ENCODE measurements around the gene LRPAP1.

The LRPAP1 gene

DNA sequence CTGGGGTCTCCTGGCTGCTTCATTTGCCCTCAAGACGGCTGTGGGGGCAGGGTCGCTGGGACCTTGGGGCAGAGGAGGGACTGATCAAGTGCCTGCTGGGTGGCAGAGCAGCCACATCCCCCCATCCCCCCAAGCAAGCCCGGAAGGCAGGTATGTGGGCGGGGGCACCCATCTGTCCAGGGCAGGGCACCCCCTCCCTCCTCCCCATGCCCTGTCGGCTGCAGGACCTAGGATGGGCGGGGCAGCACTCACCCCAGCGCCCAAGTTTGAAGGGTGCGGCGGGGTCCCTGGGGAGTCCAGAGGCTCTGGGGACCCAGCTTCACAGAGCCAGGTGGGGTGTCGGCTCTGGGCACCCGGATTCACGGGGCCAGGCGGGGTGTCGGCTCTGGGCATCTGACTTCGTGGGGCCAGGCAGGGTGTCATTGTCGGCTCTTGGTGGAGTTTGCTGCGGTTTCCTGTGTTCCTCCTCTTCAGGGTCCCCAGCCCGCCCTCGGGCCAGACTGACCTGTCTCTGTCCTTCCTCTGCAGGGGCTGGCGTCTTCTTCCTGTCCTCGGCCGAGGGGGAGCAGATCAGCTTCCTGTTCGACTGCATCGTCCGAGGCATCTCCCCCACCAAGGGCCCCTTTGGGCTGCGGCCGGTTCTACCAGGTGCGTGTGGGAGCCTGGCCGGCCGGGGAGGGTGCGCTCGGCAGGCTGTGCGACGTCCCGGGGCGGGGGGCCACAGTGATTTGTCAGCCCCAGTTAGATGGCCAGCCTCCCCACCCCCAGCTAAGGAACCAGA is 47.0 kb downstream of the LRPAP1 start:
- peak; percentile 85 for DNase-seq (ENCODE audit: low spot score)

DNA sequence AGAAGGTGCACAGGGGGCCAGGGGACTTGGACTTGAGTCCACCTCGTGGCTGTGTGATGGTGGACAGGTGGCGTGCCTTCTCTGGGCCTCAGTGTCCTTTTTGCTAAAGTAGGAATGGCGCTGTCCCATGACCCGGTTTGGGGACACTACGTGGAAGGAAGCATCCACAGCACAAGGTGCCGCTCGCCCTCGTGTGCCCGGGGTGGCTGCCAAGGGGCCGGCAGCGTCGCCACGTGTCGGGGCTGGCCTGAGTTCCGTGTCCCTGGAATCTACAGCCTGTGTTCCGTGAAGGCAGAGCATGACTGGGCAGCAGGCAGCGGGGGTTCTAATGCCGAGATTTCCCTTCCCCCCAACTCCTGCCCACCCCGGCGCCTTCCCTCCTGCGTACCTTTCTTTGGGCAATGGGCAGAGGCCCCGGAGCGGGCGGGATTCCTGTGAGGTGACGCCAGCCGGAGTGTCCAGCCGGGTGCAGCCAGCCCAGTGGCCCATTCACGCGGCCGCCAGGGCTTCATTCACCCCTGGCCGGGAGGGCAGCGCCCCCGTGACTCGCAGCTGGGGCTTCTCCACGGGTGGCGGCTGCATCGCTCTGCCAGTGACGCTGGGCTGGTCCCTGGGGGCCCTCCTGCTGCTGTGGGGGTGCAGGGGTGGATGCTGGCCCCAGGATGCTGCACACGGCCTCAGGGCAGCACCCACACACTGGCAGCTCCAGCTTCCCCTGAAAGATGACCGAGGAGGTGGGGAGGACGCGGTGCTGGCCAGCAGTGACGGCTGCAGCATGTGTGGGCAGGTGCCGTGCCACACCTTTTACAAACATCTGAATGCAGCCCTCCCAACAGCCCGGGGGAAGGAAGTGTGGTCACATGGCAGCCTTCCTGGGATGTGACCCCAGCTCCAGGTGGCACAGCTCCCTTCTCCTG is 47.9 kb downstream of the LRPAP1 start:
- peak; percentile 83 for DNase-seq (ENCODE audit: low spot score)

DNA sequence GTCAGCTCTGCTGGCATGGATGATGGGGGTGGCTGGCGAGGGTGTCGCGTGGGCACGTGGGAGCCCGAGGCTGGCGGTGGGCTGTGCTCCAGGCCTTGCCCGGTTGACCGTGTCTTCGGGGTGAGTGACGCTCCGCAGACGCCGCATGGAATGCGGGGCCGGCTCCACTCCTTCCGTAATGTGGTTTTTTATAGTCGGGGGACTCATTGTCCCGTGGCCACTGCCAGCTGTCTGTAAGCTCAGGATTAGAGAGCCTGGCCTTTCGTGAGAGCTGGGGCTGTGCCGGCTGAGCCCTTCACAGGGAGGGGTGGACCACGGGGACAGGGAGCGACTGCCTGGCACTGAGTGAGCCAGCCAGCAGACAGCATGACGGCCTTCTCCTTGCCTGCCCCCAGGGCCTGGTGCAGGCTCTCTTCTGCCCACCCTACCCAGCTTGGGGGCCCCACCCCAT is 48.7 kb downstream of the LRPAP1 start:
- DNase-seq (ENCODE audit: low spot score), result no peak

DNA sequence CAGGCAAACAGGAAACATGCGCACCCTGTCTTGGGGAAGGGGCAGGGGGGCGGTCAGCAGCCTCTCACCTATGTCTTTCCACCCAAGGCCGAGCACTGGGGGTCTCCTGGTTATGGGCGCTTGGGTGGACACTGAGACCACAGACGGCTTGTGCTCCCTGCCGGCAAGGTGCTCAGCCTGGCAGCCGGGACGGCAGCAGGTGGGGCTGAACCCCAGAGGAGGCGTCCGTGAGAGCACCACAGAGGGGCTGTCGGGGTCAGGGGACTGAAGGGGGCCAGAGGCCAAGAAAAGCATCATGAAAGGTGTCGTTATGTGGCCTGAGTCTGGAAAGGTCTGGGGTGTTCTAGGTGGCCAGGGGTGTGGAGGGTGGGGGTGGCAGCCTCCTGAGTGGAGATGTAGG is 49.5 kb downstream of the LRPAP1 start:
- DNase-seq (ENCODE audit: low spot score), result no peak

DNA sequence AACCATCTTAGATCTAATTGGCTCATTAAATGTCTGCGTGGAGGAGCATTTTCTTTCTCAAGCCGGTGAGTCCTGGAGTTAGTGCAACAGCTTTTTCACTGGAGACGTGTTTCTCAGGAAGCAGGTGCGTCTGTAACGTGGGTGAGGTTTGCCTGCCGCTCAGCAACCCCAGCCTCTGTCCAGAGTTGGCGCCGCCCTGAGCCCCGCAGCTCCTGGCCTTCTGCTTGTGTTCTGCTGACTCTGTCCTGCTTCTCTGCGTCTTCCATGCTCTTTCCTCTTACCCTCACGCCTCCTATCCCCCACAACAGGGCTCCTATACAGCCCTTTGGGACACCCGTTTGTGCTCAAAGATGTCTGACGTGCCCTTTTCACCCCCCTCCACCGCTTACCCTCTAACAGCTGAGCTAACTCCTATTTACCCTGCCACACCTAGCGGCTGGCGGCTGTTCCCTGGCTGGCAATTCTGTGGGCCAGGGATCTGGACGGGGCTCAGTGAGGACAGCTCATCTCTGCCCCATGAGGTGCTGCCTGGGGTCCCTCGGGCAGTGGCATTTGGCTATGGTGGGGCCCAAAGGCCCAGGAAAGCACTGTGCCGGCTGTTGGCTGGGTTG is 50.3 kb downstream of the LRPAP1 start:
- no peak for DNase-seq (ENCODE audit: low spot score)

DNA sequence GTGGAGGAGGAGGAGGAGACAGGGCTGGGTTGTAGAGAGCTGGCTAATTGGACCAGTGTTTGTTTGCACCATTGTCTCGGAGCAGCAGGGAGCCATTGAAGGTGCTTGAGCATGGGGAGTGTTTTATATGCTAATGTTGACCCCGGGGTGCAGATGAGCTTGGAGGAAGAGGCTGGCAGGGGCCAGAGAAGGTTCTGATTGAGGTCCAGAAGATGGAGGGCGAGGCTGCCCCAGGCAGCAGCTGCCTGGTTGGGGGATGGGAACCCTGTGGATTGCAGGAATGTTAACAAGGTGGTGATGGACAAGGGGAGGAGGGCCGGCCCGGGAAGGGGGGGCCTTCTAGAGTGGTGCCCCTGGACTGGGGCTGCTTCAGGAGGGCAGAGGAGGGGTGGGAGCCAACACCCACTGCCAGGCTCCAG is 51.1 kb downstream of the LRPAP1 start:
- DNase-seq (ENCODE audit: low spot score), result no peak

DNA sequence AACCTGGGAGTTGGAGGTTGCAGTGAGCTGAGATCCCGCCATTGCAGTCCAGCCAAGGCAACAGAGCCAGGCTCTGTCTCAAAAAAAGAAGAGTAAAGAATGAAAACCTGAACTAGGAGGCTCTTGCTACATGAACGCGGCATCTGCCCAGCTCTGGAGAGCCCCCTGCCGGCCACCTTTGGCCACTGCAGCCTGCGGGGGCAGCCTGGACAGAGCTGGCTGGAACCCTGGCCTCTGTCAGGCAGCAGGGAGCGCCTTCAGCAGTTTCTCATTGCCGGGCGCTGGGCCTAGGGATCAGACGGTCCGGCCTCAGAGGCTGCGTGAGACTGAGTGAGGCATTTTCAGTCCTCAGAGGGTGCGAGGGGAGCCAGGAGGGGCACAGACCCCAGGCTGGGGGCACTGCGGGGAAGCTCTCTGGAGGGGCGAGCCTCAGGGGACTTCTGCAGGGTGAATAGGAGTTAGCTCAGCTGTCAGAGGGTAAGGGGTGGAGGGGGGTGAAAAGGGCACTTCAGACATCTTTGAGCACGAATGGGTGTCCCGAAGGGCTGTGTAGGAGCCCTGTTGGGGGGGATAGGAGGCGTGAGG is 51.6 kb downstream of the LRPAP1 start:
- DNase-seq (ENCODE audit: low spot score), result peak; percentile 80

DNA sequence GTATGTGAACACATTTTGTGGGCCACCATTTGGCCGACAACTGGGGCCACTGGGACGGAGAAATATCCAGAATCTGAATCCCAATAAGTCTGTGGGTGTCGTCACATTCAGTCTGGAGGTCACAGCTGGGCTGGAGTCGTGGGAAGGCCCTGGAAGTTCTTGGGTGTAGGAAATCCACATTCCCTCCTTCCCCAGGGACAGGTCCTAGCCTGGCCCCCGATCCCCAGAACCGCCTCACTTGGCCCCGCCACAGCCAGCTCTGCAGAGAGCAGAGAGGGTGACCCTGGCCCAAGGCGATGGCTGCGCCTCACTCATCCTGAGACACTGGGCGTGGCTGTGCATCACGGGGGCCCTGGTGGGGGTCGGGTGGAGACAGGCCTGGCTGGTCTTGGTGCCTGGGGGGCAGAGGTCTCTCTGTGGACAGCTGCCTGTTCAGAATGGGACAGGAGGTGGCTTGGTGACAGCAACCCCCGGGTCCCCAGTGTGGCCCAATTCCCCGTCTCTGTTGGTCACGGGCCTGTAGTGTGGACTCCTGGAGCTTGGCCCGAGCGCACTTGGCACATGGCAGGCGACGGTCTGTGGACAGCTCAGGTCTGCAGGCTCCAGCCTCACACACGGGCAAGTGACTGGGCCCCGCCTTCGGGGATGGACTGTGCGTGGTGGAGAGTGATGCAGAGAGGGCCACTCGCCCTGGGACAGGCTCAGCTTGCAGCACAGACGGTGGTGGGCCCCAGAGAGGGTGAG is 52.7 kb downstream of the LRPAP1 start:
- DNase-seq (ENCODE audit: low spot score), result no peak

DNA sequence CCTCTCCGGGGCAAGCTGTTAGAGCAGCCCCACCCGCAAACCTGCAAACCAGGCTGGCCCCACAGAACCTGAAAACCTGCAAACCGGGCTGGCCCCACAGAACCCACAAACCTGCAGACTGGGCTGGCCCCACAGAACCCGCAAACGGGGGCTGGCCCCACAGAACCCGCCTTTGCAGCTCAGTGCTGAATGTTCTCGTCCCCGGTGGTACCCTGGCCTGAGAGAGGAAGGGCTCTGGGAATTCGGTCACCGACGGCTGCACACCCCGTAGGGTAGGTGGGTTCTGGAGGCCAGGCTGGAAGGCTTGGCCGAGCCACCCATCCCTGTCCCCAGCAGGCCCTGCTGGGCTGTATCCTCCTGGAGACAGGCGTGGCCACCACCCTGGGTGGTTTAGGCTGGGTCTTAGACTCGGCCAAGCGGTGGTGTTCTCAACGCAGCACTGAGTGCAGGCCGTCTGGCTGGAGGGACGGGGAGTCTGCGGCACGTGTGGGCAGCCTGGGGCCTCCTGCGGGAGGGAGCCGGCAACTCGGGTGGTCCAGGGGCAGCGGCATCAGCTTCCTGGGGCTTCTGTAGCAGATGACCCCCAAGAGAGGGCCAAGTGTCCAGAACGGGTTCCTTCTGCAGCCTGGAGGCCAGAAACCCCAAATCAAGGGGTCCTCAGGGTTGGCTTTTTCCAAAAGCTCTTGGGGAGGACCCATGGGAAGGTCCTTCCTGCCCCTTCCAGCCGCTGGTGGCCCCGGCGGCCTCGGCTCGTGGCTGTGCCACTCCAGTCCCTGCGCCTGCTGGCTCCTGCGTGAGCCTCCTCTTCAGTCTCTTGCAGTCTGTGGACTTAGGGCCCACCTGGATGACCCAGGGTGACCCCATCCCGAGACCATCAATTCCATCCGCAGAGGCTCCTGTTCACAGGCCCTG is 53.5 kb downstream of the LRPAP1 start:
- no peak for DNase-seq (ENCODE audit: low spot score)

DNA sequence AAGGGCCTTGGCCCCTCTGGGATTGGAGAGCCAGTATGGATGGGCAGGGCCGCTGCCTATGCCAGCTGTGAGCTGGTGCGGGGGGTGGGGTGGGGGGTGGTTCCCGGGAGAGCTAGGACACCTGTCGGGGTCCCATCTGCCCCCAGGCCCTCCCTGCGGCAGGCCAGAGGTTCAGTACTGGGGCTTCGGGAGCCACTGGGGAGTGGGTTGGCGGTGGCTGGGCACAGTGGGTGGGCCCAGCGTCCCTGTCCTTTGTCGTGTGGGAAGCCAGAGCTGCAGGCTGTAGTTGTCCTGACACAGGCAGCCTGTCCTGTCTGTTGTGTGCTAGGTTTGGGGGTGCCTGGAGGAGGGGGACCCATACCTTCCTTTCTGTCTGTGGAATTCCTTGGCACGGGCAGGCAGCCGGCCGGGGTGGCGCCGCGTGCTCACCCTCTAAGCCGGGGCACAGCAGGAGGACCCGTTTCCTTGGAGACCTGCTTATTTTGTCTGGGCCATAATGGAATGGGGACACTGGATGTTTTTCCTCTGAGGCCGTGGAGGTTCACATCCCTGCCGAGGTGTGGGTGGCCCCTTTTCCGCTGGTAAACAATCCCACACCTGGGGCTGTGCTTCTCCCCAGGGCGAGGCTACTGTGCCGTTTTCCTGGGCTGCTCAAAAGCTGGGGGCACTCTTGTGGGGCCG is 54.3 kb downstream of the LRPAP1 start:
- DNase-seq (ENCODE audit: low spot score), result no peak

DNA sequence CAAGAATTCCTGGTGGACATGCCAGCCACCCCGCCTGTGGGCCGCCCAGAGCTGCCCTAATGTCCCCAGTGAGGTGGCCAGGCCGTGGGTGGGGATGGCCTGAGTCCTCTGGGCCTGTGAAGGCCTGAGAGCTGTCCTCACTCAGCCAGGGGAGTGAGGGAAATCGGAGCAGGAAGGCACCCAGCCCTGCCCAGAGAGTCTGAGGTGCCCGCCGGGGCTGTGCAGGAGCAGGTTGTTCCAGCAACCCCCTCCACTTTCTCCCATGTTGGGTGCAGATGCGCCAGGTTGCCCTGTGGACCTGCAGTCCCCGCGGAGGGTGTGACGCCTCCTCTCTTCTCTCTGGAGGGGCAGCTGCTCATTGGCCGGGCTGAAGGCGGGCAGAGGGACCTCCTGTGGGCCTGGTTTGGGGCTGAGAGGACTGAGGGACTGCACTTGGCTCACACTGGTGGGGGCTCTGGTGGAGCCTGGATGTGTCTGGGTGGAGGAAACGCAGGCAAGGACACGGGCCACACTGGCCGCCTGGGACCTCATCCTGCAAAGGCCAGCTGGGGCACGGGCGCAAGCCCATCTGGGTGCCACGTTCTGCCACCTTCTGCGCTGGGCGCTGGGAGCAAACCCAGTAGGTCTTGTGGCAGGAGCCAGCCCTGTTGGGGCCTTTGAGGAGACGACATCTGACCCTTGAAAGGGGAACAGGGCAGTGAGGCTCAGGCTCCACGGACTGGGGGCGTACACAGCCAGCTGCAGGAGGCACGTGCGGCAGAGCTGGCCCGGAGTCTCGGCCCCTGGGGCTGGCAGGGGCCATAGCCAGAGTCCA is 55.1 kb downstream of the LRPAP1 start:
- DNase-seq (ENCODE audit: low spot score), result no peak

DNA sequence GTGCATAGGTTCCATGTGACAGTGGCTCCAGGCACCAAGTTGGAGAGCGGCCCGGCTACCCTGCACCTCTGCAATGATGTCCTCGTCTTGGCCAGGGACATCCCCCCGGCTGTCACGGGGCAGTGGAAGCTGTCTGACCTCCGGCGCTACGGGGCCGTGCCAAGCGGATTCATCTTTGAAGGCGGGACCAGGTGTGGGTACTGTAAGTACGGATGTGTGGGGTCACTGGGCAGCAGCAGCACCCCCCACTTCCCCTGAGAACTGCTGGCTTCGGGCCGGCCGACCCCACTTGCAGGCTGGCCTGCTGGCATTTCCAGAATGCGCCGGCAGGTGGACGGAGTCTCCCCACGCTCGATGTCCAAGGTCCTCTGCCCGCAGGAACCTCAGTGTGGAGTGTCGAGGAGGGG is 55.9 kb downstream of the LRPAP1 start:
- no peak for DNase-seq (ENCODE audit: low spot score)

DNA sequence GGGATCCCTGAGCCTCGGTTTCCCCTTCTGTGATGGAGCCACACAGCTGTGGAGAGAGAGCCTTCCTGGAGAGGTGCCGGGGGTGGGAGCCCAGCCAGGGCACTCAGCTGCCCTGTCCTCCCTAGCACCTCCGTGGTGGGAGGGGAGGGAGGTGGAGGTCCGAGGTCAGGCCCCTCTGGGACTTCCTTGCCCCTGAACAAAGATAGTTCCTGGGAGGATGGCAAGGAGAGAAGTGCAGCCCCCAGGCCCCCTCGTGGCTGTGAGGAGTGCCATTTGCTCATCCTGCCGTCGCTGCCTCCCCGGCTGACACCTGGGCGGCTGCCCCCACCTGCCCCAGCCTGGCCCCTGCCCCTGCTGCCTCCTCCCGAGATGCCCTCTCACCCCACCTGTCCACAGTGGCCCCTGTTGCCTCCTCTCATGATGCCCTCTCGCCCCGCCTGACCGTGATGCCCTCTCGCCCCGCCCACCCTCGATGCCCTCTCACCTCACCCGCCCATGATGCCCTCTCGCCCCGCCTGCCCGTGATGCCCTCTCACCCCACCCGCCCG is 56.4 kb downstream of the LRPAP1 start:
- DNase-seq (ENCODE audit: low spot score), result no peak

DNA sequence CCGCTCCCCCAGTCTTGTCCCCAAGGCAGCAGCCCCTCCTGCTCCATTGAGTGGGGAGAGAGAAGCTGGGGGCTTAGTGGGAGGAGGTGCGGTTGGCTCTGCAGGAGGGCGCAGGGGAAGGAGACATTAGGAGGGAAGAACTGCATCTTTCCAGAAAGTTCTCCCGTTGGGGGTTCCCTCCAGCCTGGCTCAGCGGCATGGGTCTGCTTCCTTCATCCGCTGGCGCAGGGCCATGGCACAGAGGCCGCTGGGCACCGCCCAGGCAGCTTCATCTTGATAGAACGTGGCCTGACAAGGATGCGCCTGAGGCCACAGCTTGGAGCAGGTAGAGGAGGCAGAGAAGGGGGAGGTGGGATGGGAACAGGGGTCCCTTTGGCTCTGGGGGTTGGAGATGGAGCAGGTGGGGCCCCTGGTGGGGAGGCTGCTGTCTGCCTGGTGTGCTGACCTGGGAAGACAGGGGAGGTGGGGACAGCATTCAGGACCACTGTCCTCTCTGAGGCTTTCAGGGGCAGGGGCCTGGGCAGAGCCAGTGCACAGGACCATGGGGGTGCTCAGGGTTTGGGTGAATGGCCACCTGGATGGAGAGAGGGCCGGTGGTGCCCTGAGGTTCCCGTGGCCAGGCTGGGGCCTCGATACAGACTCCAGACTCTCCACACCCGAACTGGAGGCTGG is 57.0 kb downstream of the LRPAP1 start:
- no peak for DNase-seq (ENCODE audit: low spot score)

DNA sequence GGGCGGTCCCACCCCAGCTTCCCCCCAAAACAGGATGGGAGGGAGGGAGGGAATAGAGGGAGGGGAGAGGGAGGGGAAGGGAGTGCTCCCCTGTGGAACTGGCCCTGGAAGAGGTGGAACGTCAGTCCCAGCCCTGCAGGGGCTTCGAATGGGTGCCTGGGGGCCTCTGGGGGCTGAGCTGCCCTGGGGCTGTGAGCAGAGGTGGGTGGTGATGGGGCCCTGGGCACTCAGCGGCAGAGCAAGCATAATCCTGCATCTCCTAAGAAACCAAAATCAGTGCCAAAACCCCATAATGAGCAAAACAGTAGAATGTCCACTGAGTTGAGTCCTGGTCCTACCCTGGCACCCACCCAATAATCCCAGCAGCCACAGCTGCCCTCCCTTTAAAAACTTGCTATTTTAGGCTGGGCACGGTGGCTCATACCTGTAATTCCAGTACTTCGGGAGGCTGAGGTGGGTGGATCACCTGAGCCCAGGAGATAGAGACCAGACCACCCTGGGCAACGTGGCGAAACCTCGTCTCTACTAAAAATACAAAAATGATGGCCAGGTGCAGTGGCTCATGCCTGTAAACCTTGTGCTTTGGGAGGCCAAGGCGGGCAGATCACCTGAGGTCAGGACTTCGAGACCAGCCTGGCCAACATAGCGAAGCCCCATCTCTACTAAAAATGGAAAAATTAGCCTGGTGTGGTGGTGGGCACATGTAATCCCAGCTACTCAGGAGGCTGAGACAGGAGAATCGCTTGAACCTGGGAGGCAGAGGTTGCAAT is 58.0 kb downstream of the LRPAP1 start:
- DNase-seq (ENCODE audit: low spot score), result no peak

DNA sequence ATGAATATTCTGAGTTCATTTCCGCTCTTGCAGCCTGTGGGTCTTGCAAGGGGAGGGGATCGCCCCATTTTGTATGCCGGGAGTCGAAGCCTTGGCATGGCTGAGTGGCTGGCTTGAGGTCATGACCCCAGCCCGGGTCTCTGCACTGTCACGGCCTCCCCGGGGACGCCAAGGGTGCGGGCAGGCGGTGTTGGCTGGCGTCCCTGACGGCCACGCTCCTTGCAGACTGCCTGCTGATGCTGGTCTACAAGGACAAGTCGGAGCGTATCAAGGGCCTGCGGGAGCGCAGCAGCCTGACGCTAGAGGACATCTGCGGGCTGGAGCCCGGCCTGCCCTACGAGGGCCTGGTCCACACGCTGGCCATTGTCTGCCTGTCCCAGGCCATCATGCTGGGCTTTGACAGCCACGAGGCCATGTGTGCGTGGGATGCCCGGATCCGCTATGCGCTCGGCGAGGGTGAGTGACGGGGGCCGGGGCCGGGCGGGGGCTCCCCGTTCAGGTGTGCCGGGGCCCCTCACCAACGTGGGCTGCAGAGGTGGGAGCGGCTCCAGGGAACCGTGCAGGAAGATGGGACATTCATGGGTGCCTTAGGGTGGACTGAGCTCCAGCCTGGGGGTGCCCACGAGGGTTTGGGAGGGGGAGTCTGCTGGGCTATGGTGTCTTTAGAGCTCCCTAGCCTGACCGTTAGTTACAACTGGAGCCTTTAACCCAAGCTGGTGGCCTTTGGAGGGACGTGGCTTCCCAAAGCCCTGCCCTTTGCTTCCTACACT is 58.9 kb downstream of the LRPAP1 start:
- DNase-seq (ENCODE audit: low spot score), result no peak

Data from germinal center (tissue), 1 donor.